T-helper 2 cell treated with Interferon-gamma antibody and Interleukin-4, amounts not matched to agents 100 ng/mL and 5 ng/mL, for 36 hours (primary cell): Measurements from ENCODE around the gene ZNF148. TPM values are rescaled to one million over a fixed set of nuclear protein-coding genes. Genes with fewer than 3 reads are reported as not detected.

Source experiments
- intact Hi-C: fragments of 100-400 bp; cut with micrococcal nuclease; formaldehyde crosslinking; loops from one replicate; pipeline ENCODE4 v1.15.1; 2023
- total RNA-seq: library from RNA; stranded (reverse); gene quantifications from 2 replicates; pipeline ENCODE4 v1.2.3, GENCODE V29; 2022

Gene ZNF148
- total RNA-seq, 1 donor from 2014 or later = 42.2 TPM

DNA sequence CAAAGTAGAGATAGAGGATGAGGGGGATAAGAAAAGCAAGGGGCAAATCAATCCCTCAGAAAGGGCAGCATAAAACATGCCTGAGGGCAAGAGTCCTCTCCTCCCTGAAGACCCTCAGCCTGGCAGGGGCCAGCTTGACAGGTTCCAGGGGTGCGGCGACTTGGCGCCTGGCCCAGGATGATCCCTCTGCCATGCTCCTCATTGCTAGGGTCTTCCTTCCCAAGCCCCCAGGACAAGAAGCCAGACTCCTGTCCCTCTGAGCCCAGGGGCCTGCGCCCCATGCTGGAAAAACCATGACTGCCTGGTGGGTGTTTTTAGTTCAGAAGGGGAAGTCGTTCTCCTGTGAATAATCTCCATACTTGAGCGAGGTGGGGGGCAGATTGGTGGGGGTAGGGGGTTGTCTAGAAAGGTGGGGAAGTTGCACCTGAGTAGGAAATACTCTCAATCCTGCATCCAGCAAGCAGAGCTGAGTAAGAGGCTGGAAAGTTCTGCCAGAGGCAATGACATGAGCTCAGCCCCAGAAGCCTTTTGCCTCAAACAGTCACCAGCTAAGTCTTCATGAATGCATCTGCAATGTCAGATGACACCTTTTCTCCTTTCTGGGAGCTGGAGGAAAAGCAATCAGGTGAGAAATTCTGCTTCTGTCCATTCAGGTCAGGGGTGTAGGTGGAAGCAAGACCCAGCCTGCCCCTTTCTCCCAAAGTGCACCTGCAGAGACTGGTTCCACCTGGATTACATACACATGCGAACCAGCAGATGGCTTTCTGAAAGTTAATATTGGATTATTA, 180.9 kb downstream of the ZNF148 start:
- intact Hi-C loops = no loop called here

DNA sequence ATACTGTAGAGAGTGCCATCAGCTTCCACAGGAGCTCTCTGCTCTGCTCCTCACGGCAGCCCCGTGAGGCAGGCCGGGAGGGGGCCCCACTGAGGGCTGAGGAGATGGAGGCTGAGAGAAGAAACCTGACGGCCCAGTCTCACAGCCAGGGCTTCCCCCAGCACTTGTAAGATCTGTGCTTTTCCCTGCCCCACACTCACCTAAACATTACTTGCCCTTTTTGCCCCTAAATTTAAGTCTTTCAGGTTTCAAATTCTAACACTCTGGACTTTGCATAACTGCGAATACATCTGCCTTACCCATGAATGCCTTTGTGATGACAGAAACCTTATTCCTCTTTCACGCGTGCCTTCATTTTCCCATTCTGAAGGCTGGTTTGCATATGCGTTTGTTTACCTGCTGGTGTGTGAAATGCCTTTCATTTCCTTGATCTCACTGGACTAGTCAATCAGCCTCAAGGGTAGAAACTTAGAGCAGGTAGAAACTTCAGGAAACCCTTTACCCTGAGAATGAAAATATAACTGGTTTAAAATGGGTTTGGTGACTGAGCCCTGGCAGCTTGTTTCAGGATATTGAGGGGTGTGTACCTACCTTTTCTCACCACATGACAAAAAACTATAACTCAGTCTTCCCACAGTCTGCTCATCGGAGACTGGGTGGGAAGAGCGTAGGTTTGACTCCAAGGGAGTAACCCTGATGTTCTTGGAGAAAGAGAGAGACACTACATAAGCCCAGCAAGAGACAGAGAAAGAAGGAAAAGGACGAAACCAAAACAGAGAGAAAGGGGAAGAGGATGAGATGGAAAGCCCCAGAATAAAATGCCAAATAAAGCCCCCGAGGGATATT, 182.7 kb downstream of the ZNF148 start:
- intact Hi-C loops = no loop called here

DNA sequence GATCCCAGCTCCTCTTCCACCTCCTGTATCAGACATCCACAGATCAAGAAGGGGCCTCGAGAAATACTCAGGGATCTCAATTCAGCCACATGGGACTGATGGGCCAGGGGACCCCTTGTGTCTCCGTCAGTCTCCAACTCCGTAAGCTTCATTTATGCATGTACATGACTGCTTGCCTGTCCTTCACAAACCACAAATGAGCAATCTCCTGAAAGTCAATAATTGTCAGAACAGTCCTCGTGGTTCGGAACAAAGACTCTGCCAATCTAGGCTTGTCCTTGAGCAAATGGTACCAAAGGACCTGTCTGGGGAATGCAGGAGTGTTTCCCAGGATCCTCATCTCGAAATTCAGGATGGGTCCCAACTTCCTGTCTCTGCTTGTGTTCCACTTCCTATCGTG, 183.4 kb downstream of the ZNF148 start:
- intact Hi-C loops = no loop called here

DNA sequence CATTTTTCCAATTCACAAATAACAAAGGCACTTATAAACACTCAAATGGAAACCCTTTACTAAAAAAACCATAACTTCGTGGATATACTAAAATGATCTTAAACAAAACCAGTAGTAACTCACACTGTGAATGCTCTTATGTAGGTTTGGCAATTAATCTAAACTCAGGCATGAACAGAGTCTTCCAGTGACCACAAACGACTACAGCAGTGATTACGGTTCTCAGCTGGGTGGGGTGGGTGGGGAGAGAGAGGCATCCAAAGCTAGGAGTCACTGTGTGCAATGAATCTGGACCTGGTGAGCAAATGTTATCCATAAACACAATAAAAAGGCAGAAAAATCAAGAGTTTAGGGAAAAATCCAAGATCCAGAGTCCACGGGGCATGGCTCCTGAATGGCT, 183.9 kb downstream of the ZNF148 start:
- intact Hi-C loops = no loop called here

DNA sequence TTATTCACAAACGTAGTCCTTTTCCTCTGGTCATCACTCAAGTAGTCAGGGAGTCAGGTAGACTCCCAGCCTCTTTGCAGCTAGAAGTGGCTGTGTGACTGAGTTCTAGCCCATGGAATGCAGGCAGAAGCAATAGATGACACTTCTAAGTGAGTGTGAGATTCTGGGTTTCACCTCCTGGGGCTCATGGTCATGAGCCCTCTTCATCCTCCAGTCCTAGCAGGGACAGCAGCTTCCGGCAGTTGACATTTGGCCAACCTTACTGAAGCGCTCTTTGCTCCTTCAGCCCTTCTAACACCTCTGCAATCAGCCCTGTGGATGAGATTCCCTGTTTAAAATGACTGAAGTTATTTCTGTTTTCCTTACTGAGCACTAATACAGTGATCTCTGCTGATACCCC, 184.3 kb downstream of the ZNF148 start:
- intact Hi-C loops = no loop called here

DNA sequence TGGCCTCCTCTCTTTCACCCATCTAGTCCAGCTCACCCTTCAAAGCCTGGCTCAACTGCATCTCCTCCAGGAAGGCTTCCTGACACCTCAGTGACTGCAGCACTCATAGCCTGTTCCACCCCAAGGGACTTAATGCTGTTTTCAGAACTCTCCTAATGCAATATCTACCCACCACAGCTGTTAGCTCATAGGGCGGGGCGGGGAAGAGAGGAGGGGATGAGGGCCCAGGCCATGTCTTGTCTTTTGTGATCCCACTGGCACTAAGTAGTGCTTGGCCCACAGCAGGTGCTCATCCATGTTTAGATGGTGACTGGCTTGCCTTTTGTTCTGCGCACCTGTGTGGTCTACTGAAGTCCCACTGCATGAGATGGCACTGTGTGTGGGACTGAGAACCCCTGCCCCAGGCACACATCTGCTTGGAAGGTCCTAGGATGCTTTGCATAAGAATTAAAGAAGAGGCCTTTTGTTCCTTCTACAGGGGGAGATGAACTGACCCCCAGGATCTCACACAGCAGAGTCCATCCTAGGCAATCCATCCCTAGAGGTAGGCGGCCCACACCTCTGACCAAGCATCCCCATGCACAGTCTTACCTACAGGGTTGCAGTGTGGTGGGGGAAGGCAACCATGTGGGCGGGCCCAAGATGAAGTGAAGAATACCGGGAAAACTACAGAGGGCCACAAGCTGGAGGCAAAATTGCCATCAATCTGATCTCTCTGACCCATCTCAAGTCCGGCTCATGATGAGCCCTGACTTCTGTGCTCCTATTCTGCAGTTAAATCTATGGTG, 185.6 kb downstream of the ZNF148 start:
- intact Hi-C loops = no loop called here

DNA sequence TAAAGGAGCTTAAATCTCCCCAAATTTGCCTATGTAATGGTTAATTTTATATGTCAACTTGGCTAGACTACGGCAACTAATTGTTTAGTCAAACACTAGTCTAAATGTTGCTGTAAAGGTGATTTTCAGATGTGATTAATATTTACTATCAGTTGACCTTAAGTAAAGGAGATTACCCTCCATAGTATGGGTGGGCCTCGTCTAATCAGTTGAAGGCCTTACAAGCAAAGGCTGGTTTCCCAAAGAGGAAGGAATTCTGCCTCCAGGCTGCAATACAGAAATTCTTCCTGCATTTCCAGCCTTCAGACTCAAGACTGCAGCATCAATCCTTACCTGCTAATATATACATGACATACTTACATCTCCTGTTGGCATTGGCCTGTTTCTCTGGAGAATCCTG, 186.2 kb downstream of the ZNF148 start:
- intact Hi-C loops = no loop called here

DNA sequence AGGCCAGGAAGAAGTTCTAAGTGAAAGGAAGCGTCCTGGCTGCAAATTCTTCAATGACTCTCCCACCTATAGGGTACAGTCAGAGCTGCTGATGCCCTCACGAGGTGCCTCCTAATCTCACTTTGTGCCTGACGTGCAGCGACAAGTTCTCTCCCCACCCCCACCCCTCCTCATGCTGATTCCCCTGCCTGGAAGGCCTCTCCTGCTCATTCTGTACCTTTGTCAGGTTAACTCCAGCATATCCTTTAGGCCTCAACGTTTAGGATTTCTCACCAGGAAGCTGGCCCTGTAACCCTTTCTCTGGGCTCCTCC, 187.6 kb downstream of the ZNF148 start:
- intact Hi-C loops = no loop called here

DNA sequence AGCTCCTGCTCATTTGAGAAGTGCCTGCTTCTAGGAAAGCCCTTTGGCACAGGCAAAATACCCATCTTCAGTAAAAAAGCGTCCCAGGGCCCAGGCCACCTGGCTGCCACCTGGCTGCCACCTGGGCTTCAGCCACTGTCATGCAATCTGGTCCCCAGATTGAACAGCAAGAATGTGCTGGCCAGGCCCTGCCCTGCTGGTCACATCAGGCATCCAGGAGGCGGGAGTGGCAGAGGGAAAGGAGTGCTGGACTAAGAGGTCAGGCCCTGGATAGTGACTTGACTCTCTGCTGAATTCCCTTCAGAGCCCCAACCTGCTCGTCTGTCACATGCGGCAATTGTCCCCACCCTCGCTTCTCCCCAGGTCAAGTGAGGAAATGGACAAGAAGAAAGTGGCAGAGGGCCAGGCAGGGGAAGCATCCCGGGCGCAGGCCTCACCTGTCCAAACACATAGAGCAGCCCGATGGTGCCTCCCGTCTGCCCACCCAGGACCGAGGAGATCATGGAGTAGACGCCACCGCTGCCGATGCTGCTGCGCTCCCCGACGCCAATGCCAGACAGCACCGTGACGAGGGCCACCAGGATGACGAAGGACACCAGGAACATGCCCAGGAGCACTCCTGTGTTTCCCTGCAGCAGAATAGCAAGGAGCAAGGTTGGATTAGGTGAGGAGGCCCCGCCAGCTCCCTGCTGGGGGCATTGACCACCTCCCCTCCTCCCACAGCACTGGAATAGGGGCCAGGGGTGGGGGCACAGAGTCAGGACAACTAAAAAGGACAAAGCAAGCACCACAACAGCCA, 188.1 kb downstream of the ZNF148 start:
- intact Hi-C loops = no loop called here

DNA sequence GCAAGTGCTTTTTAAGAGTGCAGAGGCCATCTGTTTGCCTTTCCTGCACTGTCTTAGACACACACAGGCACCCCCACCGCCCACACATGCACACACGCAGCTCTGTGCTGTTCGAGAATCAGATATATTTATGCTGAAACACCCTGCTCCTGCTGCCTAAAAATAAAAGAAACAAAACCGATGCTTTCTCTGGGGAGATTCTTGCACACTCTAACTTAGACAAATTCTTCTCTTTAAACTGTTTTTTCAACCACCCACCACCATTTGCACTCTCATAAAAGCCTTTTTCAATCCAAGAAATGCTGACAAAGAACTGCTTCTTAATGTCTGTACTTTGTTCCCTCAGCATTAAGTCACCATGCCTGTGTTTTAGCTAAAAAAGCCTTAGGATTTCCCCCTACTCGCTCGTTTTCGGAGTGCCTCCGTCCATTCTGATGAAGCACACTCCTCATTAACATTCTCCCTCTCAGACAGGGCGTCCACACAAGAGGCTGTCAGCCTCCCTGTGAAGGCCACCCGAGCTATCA, 188.8 kb downstream of the ZNF148 start:
- intact Hi-C loops = no loop called here

DNA sequence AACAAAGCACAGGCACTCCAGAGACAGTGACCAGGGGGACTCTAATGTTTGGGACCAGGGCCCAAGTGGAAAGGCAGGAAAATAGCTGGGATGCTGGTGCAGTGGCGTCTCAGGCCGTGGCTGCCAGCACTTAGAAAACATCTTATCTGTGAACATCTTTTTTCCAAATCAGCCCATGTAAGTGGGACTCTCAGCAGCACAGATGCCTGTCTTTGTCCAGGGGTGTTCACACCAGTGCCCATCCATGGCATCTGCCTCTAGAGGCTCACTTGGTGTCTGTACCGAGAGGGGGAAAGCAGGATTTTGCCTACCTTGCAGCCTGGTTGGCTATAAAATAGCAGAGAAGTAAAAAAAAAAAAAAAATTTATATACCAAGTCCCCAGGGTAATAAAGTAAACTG, 189.3 kb downstream of the ZNF148 start:
- intact Hi-C loops = no loop called here

DNA sequence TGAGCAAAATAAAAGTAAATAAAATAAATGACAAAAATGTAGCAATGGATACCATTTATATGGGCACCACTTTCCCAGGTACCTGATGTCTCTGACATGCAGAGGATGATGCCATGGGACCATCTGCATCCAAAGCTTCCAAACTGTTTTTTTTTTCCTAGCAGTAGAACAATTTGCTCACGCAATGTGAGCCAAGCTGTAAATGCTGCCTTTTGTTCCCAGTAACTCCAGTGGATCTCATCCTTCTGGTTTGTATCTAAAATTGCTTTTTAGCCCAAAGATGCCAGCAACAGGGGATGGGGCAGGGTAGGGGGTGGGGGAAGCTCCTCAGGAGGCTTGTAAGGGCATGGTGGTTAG, 195.3 kb downstream of the ZNF148 start:
- intact Hi-C loops = no loop called here

DNA sequence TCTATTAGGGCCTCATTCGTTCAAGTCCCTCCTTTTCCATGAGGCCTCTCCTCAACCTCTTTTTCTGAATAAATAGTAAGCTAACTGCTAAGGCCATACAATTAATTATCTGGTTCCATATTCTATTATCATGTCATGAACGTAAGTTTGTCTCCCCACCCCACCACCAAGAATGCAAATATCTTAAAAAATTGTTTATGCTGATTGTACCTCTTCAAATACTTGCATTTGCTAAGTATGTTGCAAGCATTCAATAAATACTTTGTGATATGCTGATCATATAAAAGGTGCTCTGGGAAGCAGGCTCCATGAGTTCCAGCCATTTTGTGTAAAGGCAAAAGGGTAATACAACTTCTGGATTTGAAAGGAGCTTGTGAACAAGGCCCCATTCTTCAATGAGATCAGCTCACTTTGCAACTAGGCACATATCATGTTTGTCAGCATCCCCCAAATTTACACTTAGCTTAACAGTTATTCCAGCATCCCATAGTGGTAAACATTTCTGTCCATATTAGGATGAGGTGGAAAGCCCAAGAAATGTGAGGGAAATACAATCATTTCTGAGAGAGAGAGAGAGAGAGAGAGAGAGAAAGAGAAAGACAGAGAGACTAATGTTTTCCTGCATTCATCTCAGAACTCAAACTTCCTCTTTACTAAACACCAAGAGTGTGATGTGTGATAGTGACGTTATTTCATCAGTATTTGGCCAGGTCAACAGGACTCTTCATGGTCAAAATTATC, 195.8 kb downstream of the ZNF148 start:
- intact Hi-C loops = no loop called here

DNA sequence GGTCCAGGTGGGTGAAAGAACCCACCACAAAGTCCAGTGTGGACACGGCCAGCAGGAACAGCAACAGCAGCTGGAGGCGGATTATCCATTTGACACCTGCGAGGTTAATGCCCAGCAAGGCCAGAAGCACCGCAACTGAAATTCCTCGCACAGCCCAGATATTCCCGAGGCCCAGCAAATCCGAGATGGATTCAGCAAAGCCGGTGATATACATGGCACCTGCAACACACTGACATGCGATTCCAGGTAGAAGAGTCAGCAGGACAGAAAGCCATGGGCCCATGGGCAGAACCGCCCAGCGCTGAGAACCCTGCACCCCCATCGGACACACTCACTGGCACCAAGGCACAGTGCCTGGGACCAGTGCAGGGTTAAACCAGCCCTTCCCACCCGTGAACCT, 197.4 kb downstream of the ZNF148 start:
- intact Hi-C loops = no loop called here

Other genes starting within 250 kb of the ZNF148 start
- gene SLC12A8, start 162.6 kb downstream of the ZNF148 start, total RNA-seq = 0.18 and 0.32 TPM in 2 replicates
- 33.7 and 35.8 TPM in 2 replicates for gene SNX4, start 144.9 kb upstream of the ZNF148 start, total RNA-seq
- 11.0 and 12.2 TPM in 2 replicates for gene OSBPL11, start 220.2 kb upstream of the ZNF148 start, total RNA-seq